Stimulated activated CD4-positive, alpha-beta T cell treated with anti-CD3 and anti-CD28 coated beads, Interleukin-12 subunit alpha, Interleukin-12 subunit beta, amount 100 ng/mL, for 48 hours (primary cell): ENCODE data around the gene CHRNA4.
"Not testable (repeated sequence)": the region's sequence is repeated elsewhere in the genome, so short reads cannot be mapped to it uniquely, and the experiment has no call there.

Source experiments
- DNase-seq, 3 donors: peaks; one replicate each; pipeline ENCODE4 v3.0.0-alpha.2; 2020; ENCODE audit warnings: low read depth in 2 of 3, low spot score in 1 of 3

The CHRNA4 gene

DNA sequence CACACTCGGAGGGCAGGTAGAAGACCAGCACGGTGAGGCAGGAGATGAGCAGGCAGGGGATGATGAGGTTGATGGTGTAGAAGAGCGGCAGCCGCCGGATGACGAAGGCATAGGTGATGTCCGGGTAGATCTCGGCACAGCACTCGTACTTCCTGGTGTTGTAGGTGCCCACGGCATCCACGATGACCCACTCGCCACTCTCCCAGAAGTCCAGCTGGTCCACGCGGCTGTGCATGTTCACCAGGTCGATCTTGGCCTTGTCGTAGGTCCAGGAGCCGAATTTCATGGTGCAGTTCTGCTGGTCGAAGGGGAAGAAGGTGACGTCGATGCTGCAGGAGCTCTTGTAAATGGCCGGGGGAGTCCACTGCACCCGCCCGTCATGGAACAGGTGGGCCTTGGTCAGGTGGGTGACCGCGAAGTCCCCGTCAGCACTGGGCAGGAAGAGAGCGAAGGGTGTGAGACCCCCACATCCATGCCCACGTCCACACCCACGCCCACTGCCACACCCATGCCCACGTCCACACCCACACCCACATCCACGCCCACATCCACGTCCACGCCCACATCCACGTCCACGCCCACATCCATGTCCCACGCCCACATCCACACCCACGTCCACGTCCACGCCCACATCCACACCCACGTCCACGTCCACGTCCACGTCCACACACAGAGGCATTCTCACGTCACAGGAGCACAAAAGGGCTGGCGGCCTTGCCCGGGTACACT lies 10.4 kb downstream of the CHRNA4 start:
- no peak for DNase-seq

DNA sequence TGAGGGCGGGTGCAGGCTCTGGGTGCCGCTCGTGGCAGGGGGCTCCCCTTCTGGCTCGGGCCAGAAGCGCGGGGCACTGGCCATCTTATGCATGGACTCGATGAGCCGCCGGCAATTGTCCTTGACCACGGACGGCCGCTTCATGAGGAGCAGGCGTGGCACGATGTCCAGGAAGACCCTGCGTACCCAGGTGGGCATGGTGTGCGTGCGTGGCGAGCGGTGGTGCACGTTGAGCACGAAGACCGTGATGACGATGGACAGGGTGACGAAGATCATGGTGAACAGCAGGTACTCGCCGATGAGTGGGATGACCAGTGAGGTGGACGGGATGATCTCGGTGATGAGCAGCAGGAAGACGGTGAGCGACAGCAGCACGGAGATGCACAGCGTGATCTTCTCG lies 11.0 kb downstream of the CHRNA4 start:
- DNase-seq = no peak

- no peak for DNase-seq
Measured at GRCh38 chr20:63349516-63349895, 11.6 kb downstream of the CHRNA4 start.

DNA sequence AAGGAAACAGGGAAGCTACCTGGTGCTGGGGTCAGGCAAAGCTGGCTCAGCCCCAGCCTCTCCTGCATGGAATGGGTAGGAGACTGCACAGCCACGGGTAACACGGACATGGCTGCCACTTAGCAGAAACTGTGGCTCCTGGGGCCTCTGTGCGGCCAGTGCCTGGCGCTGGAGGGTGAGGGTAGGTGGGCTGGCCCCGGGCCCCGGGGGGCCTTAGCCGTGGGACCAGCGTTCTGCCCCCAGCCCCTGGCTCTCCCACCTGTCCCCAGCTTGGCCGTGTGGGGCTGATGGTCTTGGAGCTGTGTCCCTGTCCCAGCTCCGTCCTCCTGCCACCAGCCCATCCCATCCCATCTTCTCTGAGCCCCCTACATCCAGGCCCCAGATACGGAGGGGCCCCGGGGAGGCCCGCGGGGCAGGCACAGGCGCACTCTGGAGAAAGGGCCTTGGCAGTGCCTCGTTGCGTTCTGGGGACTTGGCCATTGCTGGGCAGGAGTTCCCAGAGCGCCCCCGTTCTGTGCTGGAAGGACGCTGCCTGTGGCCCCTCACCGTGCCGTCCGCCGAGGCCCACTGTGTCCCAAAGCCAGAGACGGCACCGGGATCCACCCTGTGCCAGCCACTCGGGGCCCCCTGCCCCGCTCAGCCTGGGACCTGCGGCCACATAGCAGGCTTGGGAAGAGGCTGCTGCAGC lies 12.2 kb downstream of the CHRNA4 start:
- no peak for DNase-seq

DNA sequence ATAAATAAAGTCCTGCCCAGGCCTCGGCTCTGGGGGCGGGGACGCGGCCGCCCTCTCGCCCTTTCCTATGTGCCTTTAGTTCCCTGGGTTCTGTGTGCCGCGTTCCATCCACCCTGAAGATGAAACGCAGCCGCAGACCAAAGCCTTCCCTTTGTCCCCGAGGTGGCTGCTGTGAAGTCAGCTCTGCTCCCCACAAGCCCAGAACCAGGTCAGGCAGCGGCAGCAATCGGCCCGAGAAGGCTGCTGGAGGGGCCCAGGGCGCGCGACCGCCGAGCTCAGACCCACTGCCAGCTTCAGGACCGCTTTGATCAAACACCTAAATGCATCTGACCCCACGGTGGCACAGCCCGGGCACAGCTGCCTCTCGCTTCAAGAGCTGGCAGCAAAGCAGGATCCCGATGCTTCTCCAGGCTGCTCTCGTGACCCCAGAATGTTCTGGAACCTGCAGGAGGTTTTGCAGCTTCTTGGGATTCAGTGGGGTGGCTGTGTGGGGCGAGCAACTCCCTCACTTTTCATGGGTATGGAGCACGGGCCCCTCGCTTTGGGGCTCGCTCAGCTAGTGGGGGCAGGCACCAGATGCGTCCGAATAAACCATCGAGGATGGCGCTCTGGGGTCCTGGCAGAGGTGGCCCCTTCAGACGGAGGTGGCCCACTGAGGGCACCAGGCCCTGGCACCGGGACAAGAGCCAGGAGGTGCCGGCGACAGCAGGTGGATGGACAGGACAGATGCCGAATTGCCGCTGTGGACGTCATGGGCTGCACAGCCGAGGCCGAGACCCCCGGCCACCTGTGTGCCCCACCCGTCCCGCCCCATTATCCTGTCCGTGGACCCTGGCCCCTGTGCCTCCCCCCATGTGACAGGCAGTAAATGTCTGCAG lies 13.0 kb downstream of the CHRNA4 start:
- DNase-seq = no peak

- no peak for DNase-seq
Measured at GRCh38 chr20:63347081-63347741, 13.9 kb downstream of the CHRNA4 start.

DNA sequence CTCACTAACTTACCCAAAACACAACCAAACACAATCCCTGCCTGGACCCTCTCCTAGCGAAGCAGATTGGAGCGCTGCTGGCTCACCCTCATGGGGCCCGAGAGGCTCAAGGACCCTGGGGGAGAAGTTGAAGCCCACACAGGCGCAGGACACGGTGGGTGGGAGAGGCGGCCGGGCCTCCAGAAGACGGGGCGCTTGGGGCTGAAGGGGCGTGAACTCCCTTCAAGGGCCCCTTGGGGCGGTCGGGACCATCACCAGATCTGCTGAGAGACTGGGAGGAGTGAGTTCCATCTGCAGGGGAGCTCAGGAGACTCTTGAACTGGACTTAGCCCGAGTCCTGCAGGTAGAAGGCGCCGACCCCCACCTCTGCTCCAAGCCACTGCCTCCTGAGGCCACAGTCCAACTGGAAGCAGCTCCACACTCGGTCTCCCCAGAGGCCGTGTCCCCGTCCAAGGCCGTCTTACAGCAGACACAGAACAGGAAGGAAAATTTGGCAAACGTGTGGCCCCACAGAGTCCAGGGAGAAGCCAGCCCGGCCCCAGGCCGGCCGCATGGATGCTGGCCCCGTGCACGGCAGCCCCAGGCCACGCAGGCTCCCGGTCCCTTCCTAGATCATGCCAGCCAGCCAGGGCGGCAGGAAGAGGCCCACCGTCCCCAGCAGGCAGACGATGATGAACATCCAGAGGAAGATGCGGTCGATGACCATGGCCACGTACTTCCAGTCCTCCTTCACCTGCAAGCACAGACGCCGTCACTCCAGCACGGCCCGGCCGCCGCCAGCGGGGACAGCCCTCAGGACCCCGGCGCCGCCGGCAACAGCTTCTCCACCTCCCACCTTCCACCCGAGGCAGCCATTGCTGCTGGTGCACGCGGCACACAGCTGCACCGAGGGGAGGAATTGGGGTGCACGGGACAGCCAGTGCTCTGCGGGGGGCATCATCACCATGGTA lies 14.7 kb downstream of the CHRNA4 start:
- DNase-seq = no peak

DNA sequence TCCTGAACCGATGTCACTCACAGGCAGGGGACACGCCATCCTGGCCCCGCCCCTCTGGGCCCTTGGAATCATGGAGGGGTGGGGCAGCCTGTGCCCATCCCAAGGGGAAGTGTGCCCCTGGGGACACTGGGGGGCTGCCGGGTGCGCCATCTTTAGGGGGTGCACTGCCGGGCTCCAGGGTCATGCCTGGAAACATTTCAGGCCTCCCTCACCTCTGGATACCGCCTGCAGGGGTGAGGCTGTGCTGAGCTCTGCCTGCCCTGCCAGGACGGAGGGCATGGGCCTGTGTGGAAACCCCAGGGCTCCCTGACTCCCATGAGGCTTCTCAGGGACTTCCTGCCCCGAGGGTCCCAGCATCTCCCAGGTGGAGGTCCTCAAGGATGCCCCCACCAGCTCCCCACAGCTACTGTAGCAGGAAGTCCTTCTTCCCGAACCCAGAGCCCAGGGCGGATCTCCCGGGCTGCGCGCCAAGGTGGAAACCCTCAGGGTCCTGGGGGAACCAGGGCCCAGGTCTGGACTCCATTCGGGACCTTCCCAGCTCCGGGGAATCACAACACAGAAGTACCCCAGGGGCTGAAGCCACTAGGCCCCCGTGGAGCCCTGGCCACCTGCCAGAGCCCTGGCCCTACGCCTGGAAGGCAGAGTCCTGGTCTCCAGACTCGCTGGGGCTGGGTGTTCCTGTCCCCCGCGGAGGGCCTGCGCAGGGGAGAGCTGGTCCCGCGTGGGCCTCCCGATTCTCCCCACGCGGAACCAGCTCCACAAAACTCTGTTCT lies 15.6 kb downstream of the CHRNA4 start:
- no peak for DNase-seq

DNA sequence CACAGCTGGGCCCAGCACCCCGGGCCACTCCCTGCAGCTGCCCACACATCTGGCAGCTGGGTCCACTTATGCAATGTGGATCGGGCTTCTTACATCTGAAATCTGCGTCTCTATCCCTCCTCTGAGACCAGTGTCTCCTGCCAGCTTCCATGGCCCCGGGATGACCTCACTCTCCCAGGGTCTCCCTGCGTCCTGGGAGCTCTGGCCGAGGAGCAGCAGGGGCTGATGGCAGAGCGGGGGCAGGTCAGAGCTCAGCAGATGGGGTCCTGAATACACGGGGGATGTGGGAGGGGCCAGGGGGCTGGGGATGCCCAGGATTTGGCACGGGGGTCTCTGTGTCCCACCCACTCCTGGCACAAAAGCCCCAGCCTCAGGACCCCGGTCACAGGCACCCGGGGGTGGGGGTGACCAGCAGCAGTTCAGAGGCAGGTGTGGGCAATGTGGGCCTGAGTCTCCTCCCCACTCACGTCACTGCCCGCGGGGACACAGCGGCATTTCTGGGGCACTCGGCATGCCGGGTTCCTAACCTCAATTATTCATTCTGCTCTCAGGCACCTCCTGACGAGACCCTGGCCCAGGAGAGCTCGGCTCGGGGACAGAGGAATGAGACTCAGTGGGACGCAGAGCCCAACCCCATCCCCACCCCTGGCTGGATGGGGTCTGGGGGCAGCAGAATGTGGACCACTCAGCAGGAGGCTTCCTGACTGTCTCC lies 16.4 kb downstream of the CHRNA4 start:
- DNase-seq = no peak

DNA sequence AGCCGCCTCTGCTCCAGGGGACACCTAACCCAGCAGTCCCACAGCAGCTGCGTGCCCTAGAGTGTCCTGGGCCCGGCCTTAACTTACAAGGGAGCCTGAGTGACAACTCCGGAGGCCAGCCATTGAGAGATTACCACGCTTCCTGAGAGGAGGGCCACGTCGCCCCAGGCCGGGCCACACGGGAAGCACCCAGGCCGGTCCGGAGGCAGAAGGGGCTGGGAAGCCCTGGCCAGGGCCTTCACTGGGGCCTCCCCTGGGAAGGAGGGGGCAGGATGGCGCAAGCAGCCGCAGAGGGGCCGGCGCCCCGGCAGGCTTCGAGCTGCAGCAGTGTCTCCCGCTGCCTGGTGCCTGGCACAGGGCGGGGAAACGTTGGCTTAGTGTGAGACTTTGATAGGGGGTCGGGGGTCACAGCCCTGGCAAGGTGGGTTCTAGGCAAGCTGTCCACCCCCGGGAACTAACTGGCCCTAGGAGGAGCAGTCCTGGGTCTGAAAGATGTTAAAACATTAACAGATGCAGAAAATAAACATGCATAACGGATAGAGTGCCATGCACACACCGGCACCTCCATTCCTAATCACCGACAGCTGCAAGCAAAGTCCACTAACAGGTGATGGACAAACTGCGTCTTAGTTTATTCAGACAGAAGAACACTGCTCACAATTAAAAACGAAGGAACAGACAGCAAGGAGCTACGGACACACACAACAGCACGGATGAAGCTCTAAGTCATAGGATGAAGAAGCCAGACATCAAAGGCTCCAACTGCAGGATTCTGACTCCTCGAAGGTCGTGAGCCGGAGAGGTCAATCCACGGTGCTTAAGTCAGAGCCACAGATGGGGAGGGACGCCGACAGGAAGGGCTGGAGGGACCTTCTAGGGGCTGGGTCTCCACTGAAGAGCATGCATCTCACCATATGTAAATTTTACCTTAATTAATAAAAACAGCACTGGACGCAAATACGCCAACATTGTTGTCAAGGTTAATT lies 17.4 kb downstream of the CHRNA4 start:
- DNase-seq = no peak

DNA sequence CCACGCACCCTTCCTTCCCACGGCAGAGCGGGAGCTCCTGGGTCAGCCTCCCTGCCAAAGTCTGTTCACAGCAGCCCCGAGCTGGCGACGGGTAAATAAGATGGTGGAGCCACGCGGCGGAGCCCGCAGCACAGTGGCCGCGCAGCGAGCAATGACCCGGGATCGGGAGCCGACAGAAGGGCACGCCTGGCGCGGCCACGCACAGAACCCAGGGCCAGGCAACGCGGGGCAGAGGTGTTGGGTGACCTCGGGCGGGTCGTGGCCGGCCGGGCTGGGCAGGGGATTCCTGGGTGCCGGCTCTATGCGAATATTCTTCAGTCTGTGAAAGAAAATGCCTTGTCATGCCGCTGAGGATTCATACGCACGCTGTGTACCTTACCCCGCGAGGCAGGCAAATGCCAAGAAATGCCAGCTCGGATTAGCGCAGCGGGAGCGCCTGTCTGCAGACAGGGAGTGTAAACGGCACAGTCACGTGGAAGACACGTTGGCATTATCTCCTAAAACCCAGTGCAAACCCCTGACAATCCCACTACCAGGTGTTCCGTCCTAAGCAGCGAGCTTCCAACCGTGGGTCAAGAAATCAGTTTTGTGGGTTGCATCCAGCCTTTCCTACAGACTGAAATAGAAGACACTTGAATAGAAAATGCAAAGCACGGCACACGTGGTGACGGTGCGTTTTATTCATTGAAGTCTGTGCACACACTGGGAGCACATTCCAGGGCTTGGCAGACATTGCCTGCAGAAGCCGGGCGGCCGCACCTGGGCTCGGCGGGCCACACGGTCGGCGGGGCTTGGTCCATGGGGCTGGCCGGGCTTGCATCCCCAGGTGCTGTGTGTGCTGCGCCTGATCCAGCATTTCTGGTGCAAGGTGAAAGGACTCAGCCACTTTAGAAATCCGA lies 18.3 kb downstream of the CHRNA4 start:
- DNase-seq = no peak

GRCh38 chr20:63340158-63340688 lies 20.9 kb downstream of the CHRNA4 start:
- not testable (repeated sequence) for DNase-seq

DNA sequence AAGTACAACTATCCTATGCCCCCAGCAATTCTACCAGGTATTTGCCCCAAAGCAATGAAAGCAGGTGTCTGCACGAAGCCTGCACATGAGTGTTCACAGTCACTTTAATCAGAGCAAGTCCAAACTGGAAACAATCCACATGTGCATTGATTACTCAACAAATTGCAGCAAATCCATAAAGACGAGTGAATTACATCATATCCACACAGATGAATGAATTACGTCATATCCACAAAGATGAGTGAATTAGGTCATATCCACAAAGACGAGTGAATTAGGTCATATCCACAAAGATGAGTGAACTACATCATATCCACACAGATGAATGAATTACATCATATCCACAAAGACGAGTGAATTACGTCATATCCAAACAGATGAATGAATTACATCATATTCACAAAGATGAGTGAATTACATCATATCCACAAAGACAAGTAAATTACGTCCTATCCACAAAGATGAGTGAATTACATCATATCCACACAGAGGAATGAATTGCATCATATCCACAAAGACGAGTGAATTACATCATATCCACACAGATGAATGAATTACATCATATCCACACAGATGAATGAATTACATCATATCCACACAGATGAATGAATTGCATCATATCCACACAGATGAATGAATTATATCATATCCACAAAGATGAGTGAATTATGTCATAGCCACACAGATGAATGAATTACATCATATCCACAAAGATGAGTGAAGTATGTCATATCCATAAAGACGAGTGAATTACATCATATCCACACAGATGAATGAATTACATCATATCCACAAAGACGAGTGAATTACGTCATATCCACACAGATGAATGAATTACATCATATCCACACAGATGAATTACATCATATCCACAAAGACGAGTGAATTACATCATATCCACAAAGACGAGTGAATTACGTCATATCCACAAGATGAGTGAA lies 21.7 kb downstream of the CHRNA4 start:
- not testable (repeated sequence) for DNase-seq

DNA sequence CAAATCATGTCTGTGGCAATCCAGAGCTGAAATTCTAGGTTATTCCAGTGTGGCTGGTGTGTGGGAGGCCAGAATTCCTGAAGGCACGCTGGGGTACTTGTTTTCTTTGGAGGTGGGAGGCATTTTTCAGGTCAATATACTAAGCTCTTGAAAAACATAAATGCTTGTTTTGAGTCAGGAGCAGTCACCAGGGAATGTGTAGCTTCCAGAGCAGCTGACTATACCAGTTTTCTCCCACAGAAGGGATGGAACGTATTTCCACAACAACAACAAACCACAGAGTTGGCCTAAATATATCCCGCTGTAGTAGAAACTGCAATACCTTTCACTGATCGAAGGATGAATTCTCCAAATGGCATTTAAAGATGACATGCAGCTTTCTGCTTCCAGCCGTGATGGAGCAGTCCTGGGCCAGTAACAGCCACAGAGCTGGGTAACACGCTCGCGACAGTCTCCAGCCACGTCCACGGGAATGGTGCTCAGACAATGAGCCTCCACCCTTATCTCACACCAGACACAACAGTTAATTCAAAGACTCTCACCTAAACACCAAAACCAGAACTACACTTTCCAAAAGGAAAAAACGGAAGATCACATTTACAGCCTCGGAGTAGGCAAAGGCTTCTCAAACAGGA lies 23.2 kb downstream of the CHRNA4 start:
- DNase-seq = no peak

DNA sequence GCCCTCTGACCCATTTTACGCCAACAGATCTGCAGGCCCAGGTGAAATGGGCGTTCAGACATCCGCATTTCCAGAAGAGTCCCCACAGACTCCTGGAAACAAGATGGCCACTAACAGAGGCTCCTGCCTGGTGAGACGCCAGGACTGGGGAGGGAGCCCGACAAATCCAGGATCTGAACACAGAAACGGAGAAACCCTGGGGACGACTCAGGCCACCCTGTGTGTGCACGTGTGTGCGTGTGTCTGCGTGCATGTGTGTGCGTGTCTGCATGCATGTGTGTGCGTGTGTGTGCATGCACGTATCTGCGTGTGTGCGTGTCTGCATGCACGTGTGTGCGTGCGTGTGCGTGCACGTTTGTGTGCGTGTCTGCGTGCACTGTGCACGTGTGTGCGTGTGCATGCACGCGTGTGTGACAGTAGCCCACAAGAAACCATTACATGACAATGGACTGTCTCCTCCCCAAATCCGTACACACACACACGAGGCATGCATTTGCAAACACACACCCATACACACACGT lies 24.9 kb downstream of the CHRNA4 start:
- DNase-seq = no peak
